HG02981 (cell line): ENCODE results near the gene CAMK2N2.

Experiments
- ATAC-seq: cut with Tn5 transposase; IDR thresholded peaks from one replicate; pipeline ENCODE4 v1.9.1; 2021; ENCODE audit warnings: mild to moderate bottlenecking, moderate library complexity; ENCODE audit not compliant: unreplicated experiment

CAMK2N2 gene

DNA sequence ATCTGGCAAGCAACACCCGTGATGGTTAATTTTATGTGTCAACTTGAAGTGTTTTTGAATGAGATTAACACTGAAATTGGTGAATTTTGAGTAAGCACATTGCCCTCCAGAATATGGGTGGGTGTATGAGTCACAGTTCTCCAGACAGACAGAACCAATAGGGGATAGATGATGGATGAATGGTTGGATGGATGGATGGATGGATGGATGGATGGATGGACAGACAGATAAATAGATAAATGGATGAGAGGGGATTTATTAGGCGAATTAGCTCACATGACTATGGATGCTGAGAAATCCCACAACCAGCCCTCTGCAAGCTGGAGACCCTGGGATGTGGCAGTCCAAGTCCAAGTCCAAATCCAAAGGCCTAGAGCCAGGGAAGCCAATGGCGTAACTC, 37.4 kb downstream of the CAMK2N2 start:
- ATAC-seq, result no peak

GRCh38 chr3:184222521-184222920, 38.8 kb downstream of the CAMK2N2 start:
- no peak for ATAC-seq

GRCh38 chr3:184218814-184219213, 42.5 kb downstream of the CAMK2N2 start:
- ATAC-seq, result no peak

- no peak for ATAC-seq
Observed at GRCh38 chr3:184211718-184212117, 49.6 kb downstream of the CAMK2N2 start.

- ATAC-seq, result no peak
Observed at GRCh38 chr3:184211297-184211696, 50.1 kb downstream of the CAMK2N2 start.
